GM12878 (cell line): ENCODE measurements around the gene KCNQ1. TPM values are rescaled to one million over a fixed set of nuclear protein-coding genes. Genes with fewer than 3 reads are reported as not detected.

ENCODE experiments used
- ATAC-seq: fragments of 200-7000 bp; cut with Tn5 transposase; 3 replicates; pipeline ENCODE4 v1.9.1; 2020; ENCODE audit warnings: mild to moderate bottlenecking, moderate library complexity
- BruUV-seq: library from RNA; stranded (reverse); fragments of 400-500 nt; replicated peaks from 2 replicates; lab custom pipeline; 2021; lab: Mats Ljungman, UMichigan
- CTCF ChIA-PET: fragments of 300-600 bp; sonication (Branson Sonifier 250); formaldehyde crosslinking; extraction: SDS; loops from one replicate; lab custom pipeline; 2021; ENCODE audit warnings: inconsistent platforms; lab: Yijun Ruan, JAX
- POLR2A ChIA-PET: fragments of 350-600 bp; formaldehyde crosslinking; extraction: SDS; loops from one replicate; lab custom pipeline; 2021; ENCODE audit warnings: inconsistent platforms; lab: Charles Lee
- RAD21 ChIA-PET: fragments of 300-600 bp; sonication (Branson Sonifier 250); formaldehyde crosslinking; loops from one replicate; lab custom pipeline; 2023; ENCODE audit warnings: antibody characterized with exemption; ENCODE audit not compliant: unreplicated experiment; lab: Charles Lee
- SMC1A ChIA-PET: fragments of 300-600 bp; sonication (Branson Sonifier 250); formaldehyde crosslinking; loops from one replicate; lab custom pipeline; 2023; ENCODE audit not compliant: unreplicated experiment, uncharacterized antibody; lab: Charles Lee
- DNase-seq: peaks from one replicate; pipeline ENCODE4 v3.0.0-alpha.2; 2011; ENCODE audit warnings: low read depth, low spot score
- FAIRE-seq: peaks from 3 replicates; lab custom pipeline; 2011; peaks lifted over from hg19 to GRCh38; lab: Jason Lieb, UNC
- H2AFZ ChIP-seq: 2 replicates; pipeline ENCODE4 v1.6.0; 2011; ENCODE audit warnings: low read depth, low read length, control low read depth; ENCODE audit not compliant: control insufficient read depth
- H3K27ac ChIP-seq: 2 replicates; pipeline ENCODE4 v1.5.1; 2011; ENCODE audit warnings: control low read depth; ENCODE audit not compliant: control insufficient read depth, insufficient read depth
- H3K27me3 ChIP-seq, 2 experiments: replicated peaks in 1 of 2; 2 replicates each; pipeline versions ENCODE4 v1.6.0 to v1.6.1; 2011; ENCODE audit warnings: low read length in 1 of 2; ENCODE audit not compliant: control insufficient read depth in 2 of 2, insufficient read depth in 2 of 2
- H3K36me3 ChIP-seq, 2 experiments: 2 replicates each; pipeline ENCODE4 v1.5.1; 2011; ENCODE audit warnings: low read length in 1 of 2; ENCODE audit not compliant: control insufficient read depth in 2 of 2, insufficient read depth in 2 of 2
- H3K4me1 ChIP-seq: 2 replicates; pipeline ENCODE4 v1.6.1; 2011; ENCODE audit warnings: mild to moderate bottlenecking, low read length, moderate library complexity, mixed read lengths; ENCODE audit not compliant: control insufficient read depth, insufficient read depth
- H3K4me2 ChIP-seq: 2 replicates; pipeline ENCODE4 v1.6.0; 2011; ENCODE audit warnings: control low read depth; ENCODE audit not compliant: control insufficient read depth, insufficient read depth
- H3K4me3 ChIP-seq: fragments of 200-600 bp; sonication (generic); 2 replicates; pipeline ENCODE4 v1.5.1; 2016
- H3K79me2 ChIP-seq: 2 replicates; pipeline ENCODE4 v1.6.0; 2011; ENCODE audit warnings: low read length; ENCODE audit not compliant: control insufficient read depth, insufficient read depth
- H3K9ac ChIP-seq: 2 replicates; pipeline ENCODE4 v1.8.0; 2011; ENCODE audit warnings: low read length, control low read depth, mixed read lengths; ENCODE audit not compliant: control insufficient read depth, insufficient read depth
- H3K9me3 ChIP-seq: replicated peaks from 3 replicates; pipeline ENCODE4 v1.5.1; 2011; ENCODE audit warnings: mild to moderate bottlenecking, low read length; ENCODE audit not compliant: control insufficient read depth, insufficient read depth
- H4K20me1 ChIP-seq: 2 replicates; pipeline ENCODE4 v1.6.0; 2011; ENCODE audit not compliant: control insufficient read depth, insufficient read depth
- DPF2 ChIP-seq: fragments of 450-650 bp; IDR thresholded peaks from 2 replicates; pipeline ENCODE4 v1.6.1; 2017; ENCODE audit warnings: mild to moderate bottlenecking
- IRF4 ChIP-seq: IDR thresholded peaks from 2 replicates; pipeline ENCODE4 v1.6.1; 2011; ENCODE audit warnings: low read depth, low read length
- RB1 ChIP-seq: fragments of 450-650 bp; formaldehyde crosslinking; IDR thresholded peaks from 2 replicates; pipeline ENCODE4 v1.6.1; 2017; ENCODE audit warnings: mild to moderate bottlenecking, borderline replicate concordance
- WGBS: methylation state at CpG from one replicate; pipeline ENCODE4 v1.1.6; 2016; ENCODE audit warnings: low lambda C conversion rate; ENCODE audit not compliant: insufficient replicate concordance, insufficient coverage; ENCODE audit errors: missing lambda C conversion rate; 5-methylcytosine and 5-hydroxymethylcytosine counted together
- in situ Hi-C: fragments of 300-500 bp; cut with MboI; formaldehyde crosslinking; loops from 9 replicates; pipeline ENCODE4 v1.14.3; 2018; ENCODE audit warnings: mixed read lengths
- intact Hi-C: fragments of 100-400 bp; cut with micrococcal nuclease; formaldehyde crosslinking; loops from one replicate; pipeline ENCODE4 v1.14.2; 2022; ENCODE audit not compliant: unreplicated experiment
- polyA plus RNA-seq, 11 experiments: library from polyadenylated mRNA; depleted of rRNA in 4 of 11; unstranded in 6 of 11; stranded (reverse) in 5 of 11; fragments of >200 nt; fragmentation: Nextera tagmentation in 4 of 11; fragmentation: Illumina TruSeq in 1 of 11; extraction: Ambion mirVana in 4 of 11; extraction: Trizol in 1 of 11; gene quantifications; 1 replicate in 1 of 11; 2 replicates in 10 of 11; pipeline versions ENCODE4 v1.2.1 to v1.2.3, GENCODE V29; 2011 to 2016; ENCODE audit warnings: inconsistent platforms in 2 of 11, missing spikeins in 2 of 11, low read depth in 1 of 11
- total RNA-seq, 4 experiments: library from RNA; depleted of rRNA in 3 of 4; stranded (reverse); fragments of >200 nt in 3 of 4; fragmentation: Illumina TruSeq in 1 of 4; extraction: Trizol in 1 of 4; gene quantifications; 2 replicates each; pipeline versions ENCODE4 v1.2.1 to v1.2.3, GENCODE V29; 2013 to 2021
- TF ChIP-seq, protein P1 (sequence below): fragments of 450-650 bp; IDR thresholded peaks from 2 replicates; pipeline ENCODE4 v1.6.1; 2017; ENCODE audit warnings: antibody characterized with exemption, mild to moderate bottlenecking, moderate library complexity

The KCNQ1 gene
- total and polyA plus RNA-seq, 10 of the 15 experiments (the other 5 are each of a cell fraction or from before 2014, with no cell fraction given): 0.03 to 0.15 (median 0.12) TPM; not detected in 7

DNA sequence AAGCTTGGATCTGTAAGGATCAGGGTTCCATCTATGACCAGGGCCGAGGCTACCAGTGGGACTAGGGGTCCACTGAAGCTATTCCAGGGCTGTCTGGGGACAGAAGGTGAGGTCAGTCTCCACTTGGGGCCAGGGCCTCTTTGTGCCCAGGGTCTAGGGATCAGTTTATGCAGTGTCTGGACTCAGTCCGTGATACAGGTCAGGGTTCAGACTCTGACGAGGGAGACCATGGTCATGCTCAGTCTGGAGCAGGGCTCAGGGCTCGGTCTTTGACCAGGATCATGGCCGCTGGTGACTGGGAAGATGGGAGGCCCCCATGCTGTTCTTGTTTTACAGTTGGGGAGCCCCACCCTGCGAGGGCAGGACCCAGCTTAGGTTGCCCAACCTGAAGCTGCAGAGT is 32.5 kb upstream of the KCNQ1 start:
- TF ChIP-seq RB1 (no peak), DPF2 (no peak), IRF4 (no peak)
- TF ChIP-seq, protein P1, sequence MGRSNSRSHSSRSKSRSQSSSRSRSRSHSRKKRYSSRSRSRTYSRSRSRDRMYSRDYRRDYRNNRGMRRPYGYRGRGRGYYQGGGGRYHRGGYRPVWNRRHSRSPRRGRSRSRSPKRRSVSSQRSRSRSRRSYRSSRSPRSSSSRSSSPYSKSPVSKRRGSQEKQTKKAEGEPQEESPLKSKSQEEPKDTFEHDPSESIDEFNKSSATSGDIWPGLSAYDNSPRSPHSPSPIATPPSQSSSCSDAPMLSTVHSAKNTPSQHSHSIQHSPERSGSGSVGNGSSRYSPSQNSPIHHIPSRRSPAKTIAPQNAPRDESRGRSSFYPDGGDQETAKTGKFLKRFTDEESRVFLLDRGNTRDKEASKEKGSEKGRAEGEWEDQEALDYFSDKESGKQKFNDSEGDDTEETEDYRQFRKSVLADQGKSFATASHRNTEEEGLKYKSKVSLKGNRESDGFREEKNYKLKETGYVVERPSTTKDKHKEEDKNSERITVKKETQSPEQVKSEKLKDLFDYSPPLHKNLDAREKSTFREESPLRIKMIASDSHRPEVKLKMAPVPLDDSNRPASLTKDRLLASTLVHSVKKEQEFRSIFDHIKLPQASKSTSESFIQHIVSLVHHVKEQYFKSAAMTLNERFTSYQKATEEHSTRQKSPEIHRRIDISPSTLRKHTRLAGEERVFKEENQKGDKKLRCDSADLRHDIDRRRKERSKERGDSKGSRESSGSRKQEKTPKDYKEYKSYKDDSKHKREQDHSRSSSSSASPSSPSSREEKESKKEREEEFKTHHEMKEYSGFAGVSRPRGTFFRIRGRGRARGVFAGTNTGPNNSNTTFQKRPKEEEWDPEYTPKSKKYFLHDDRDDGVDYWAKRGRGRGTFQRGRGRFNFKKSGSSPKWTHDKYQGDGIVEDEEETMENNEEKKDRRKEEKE: no peak
- ATAC-seq (no peak), DNase-seq (no peak), FAIRE-seq (no peak)
- H3K27me3 ChIP-seq: no peaks in the 10 kb centered on the region
- no peak overlapping the region for H2AFZ ChIP-seq
- in situ Hi-C loops: no loop called here
- H3K36me3 ChIP-seq: no peaks in the 10 kb centered on the region
- no peaks in the 10 kb centered on the region for H3K9me3 ChIP-seq
- ChIA-PET RAD21 (no interaction called here), CTCF (no interaction called here), POLR2A (no interaction called here), SMC1A (no interaction called here)
- H3K4me2 ChIP-seq: no peak overlapping the region
- no peaks in the 10 kb centered on the region for H3K4me1 ChIP-seq
- no TSS peak for BruUV-seq
- H3K79me2 ChIP-seq: no peaks in the 10 kb centered on the region
- H4K20me1 ChIP-seq: no peaks in the 10 kb centered on the region
- H3K27ac ChIP-seq: no peak overlapping the region
- WGBS: 28% methylated on average over 6 of the region's 6 CpGs
- no peak overlapping the region for H3K9ac ChIP-seq
- H3K4me3 ChIP-seq: no peak overlapping the region
- intact Hi-C loops: no loop called here
